ENCODE measurements around the gene HSD17B3.

The HSD17B3 gene

DNA sequence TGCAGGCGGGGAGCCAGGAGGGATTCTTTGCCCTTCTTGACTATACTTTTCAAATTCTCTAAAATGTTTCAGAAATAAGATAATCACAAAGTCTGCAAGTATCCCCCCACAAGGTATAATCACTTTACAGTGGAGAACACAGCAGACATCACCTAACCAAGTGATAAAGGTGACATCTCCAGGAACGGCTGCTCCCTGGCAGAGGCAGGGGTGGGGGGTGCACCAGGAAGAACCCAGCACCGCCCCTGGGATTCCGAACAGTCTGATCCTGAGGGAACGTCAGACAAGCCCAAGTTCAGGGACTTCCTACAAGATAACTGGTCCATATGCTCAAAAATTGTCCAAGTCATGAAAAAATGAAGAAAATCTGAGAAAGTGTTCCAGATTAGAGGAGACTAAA, 85.4 kb downstream of the HSD17B3 start:
- DNase-seq (ENCODE audit: low read depth), result no peak
- no peak overlapping the region for H3K4me3 ChIP-seq (ENCODE audit: control insufficient read depth, low read depth, low read length)
- TF ChIP-seq, protein P1, sequence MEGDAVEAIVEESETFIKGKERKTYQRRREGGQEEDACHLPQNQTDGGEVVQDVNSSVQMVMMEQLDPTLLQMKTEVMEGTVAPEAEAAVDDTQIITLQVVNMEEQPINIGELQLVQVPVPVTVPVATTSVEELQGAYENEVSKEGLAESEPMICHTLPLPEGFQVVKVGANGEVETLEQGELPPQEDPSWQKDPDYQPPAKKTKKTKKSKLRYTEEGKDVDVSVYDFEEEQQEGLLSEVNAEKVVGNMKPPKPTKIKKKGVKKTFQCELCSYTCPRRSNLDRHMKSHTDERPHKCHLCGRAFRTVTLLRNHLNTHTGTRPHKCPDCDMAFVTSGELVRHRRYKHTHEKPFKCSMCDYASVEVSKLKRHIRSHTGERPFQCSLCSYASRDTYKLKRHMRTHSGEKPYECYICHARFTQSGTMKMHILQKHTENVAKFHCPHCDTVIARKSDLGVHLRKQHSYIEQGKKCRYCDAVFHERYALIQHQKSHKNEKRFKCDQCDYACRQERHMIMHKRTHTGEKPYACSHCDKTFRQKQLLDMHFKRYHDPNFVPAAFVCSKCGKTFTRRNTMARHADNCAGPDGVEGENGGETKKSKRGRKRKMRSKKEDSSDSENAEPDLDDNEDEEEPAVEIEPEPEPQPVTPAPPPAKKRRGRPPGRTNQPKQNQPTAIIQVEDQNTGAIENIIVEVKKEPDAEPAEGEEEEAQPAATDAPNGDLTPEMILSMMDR (IDR thresholded peaks at IDR 0.05; ENCODE audit: control insufficient read depth, insufficient read depth, low read depth, low read length, missing control alignments), result no peak

DNA sequence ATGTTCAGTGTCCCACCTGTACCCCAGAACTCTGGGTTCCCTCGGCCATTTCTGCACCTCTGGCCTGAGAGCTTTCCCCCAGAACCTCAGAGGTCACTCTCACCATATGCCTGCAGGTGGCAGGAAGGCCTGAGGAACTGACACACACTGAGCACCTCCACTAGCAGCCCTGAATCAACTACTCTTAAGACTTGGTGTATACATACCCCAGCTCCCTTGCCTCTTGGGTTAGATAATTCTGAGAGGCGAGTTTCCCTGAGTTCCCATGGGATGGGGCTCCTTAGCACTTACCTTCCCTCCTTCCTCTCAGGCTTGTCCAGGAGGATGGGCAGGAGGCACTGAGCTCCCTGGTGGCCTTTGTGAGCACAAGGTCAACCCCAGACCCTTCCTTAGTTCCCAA, 86.1 kb downstream of the HSD17B3 start:
- no peak for DNase-seq (ENCODE audit: low read depth)
- no peak overlapping the region for H3K4me3 ChIP-seq (ENCODE audit: control insufficient read depth, low read depth, low read length)
- TF ChIP-seq, protein P1 (IDR thresholded peaks at IDR 0.05; ENCODE audit: control insufficient read depth, insufficient read depth, low read depth, low read length, missing control alignments), result no peak

DNA sequence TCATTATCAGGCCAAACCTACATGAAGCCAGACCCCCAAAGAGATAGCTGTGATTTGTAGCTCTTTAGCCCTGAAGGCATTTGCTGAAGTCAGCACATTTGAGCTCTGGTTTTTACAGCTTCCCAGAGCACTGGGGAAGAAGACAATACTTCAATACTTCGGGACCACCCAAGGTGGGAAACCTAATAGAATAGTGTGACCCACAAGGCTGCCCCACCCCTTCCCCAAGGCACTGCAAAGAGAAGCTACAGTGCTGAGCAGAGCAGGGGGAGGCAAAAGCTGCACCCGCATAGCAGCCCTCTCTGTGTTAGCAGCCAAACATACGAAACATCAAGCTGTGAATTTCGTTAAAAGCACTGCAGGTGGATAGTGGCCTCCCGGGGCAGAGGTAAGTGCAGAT, 87.3 kb downstream of the HSD17B3 start:
- TF ChIP-seq, protein P1 (IDR thresholded peaks at IDR 0.05; ENCODE audit: control insufficient read depth, insufficient read depth, low read depth, low read length, missing control alignments), result no peak
- H3K4me3 ChIP-seq (ENCODE audit: control insufficient read depth, low read depth, low read length), result no peak overlapping the region
- no peak for DNase-seq (ENCODE audit: low read depth)

DNA sequence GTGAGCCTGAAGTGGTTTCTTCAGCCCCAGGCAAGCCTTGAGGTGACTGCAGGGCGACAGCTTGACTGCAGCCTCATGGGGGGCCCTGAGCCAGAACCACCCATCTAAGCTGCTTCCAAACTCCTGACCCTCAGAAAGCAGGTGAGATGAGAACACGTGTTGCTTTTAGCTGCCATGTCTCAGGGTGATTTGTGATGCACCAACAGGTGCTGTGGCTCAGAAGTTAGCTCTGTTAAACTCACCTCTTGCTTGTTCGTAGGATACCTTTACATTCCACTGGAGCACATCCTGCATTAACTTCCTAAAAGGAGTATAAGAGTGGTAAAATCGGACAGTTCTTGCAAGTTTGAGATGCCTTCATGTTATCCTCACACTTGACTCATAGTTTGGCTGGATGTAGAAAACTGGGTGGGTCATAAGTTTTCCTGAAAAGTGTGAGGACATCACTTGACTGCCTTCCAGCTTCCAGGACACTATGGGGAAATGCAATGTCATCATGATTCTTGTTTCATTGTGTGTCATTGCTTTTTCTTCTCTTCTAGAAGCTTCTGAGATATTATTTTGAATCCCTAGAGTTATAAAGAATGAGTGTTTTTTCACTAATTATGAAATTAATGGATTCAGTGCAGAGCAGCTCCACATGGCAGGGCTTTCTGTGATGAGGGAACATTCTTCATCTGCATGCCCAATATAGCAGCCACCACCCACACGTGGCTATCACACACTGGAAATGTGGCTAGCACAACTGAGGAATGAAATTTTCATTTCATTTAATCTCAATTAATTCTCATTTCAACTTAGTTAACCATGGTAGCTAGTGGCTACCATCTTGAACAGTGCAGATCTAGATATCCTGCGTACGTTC, 92.3 kb downstream of the HSD17B3 start:
- no peak overlapping the region for H3K4me3 ChIP-seq (ENCODE audit: control insufficient read depth, low read depth, low read length)
- TF ChIP-seq, protein P1 (IDR thresholded peaks at IDR 0.05; ENCODE audit: control insufficient read depth, insufficient read depth, low read depth, low read length, missing control alignments), result no peak
- peak; percentile 18 for DNase-seq (ENCODE audit: low read depth)

DNA sequence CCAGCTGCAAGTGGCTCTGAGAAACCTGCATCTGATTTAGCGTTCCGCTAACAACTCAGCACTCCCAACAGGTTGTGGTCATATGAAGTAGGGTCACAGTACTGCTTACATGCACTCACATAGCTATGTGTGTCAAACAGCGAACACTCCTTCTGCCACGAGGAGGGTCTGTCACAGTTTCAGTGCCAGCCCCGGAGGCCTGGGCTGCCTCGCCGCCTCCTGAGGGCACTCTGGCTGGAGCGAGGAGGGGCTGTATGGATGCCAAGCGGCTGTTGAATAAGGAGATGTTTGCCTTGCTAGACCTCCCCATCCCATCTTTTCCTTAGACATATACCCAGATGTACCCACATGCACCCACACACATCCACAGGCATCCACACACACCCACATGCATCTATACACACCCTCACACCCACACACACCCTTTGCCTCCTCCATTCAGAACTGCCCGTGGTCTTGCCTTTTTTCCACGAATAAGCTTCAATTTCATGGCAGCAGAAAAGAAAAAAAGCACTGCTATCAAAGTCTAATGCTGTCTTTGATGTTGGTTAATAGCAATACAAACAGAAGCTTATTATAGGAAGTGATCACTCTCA, 95.7 kb downstream of the HSD17B3 start:
- no peak overlapping the region for H3K4me3 ChIP-seq (ENCODE audit: control insufficient read depth, low read depth, low read length)
- no peak for DNase-seq (ENCODE audit: low read depth)
- TF ChIP-seq, protein P1 (IDR thresholded peaks at IDR 0.05; ENCODE audit: control insufficient read depth, insufficient read depth, low read depth, low read length, missing control alignments), result no peak

DNA sequence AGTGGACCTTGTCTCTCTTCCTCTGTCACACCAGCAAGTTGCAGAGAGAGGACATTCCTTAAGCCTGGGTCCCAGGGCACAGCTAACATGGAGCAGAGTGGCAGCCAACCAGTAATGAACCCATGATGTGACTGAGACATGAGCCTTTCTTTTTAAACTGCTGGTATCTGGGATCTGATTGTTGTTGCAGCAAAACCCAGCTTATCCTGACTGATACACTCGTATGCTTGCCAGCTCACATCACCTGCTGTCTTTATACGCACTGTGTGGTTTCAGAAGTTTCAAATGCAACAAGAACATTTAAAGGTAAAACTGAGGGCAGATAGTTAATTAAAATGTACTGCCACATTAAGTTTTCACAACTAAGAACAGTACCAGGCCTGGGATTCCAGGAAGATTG, 97.1 kb downstream of the HSD17B3 start:
- TF ChIP-seq, protein P1 (IDR thresholded peaks at IDR 0.05; ENCODE audit: control insufficient read depth, insufficient read depth, low read depth, low read length, missing control alignments), result no peak
- DNase-seq (ENCODE audit: low read depth), result no peak
- no peak overlapping the region for H3K4me3 ChIP-seq (ENCODE audit: control insufficient read depth, low read depth, low read length)
